Aorta (tissue), 5 donors: ENCODE results near the gene MAP4K4. TPM values are rescaled to one million over a fixed set of nuclear protein-coding genes. Genes with fewer than 3 reads are reported as not detected.

Experiments used
- ATAC-seq: fragments of 200-7000 bp; cut with Tn5 transposase; one replicate; pipeline ENCODE4 v1.9.1; 2022; ENCODE audit warnings: moderate library complexity; ENCODE audit not compliant: low FRiP score
- DNase-seq, 2 donors: peaks; one replicate each; pipeline ENCODE4 v3.0.0-alpha.2; 2020
- H3K27ac ChIP-seq, 2 donors: one replicate each; pipeline ENCODE4 v1.5.1; 2013; ENCODE audit warnings: low read length in 2 of 2, mild to moderate bottlenecking in 2 of 2, moderate library complexity in 2 of 2, control low read depth in 1 of 2, inconsistent platforms in 1 of 2, low read depth in 1 of 2
- H3K27me3 ChIP-seq, 2 donors: one replicate each; pipeline ENCODE4 v1.6.1; 2013; ENCODE audit warnings: control low read depth in 1 of 2, low read length in 1 of 2, mild to moderate bottlenecking in 1 of 2, moderate library complexity in 1 of 2; ENCODE audit not compliant: insufficient read depth in 2 of 2, control insufficient read depth in 1 of 2
- H3K36me3 ChIP-seq, 2 donors: one replicate each; pipeline ENCODE4 v1.6.1; 2013; ENCODE audit warnings: control low read depth in 1 of 2, low read length in 1 of 2, mild to moderate bottlenecking in 1 of 2; ENCODE audit not compliant: insufficient read depth in 2 of 2, control insufficient read depth in 1 of 2
- H3K4me1 ChIP-seq, 2 donors: one replicate each; pipeline ENCODE4 v1.6.1; 2013; ENCODE audit warnings: low read length in 2 of 2, control low read depth in 1 of 2, mild to moderate bottlenecking in 1 of 2, moderate library complexity in 1 of 2; ENCODE audit not compliant: insufficient read depth in 2 of 2, control insufficient read depth in 1 of 2
- H3K4me3 ChIP-seq, 2 donors: one replicate each; pipeline ENCODE4 v1.5.1; 2013; ENCODE audit warnings: low read length in 2 of 2, control low read depth in 1 of 2, mild to moderate bottlenecking in 1 of 2
- H3K9me3 ChIP-seq: one replicate; pipeline ENCODE4 v1.6.1; 2013; ENCODE audit warnings: mild to moderate bottlenecking, low read length; ENCODE audit not compliant: control insufficient read depth
- WGBS, 2 donors: extraction: QIAGEN DNeasy Blood & Tissue Kit; methylation state at CpG; one replicate each; pipeline ENCODE4 v1.1.7; 2013; 5-methylcytosine and 5-hydroxymethylcytosine counted together
- intact Hi-C, 2 donors: fragments of 100-400 bp; cut with DNase I; formaldehyde crosslinking; loops; one replicate each; pipeline versions ENCODE4 v1.14.2 to v1.15.0; 2022
- polyA plus RNA-seq, 2 donors: library from polyadenylated mRNA; stranded (reverse); fragments of 200-250 nt; gene quantifications; one replicate each; pipeline ENCODE4 v1.2.3, GENCODE V29; 2013
- total RNA-seq, 2 donors: library from RNA; stranded (reverse); fragmentation: NEBNext Ultra II Directional; extraction: Animal tissue kit (Norgen Biotek cat#: 25700); gene quantifications; one replicate each; pipeline ENCODE4 v1.2.1, GENCODE V29; 2021
- donor health status: healthy with polysubstance abuse.
- donor health status: Bipolar disorder and iron deficiency.
- donor health status: DM: no; HTN: no; CAD: no.
- donor health status: DM: no; HTN: no; CAD: no.
- donor health status: DM: yes; HTN: yes; CAD: no.

MAP4K4 gene
- total and polyA plus RNA-seq, 4 donors, result 22.9 to 112 (median 58.5) TPM

DNA sequence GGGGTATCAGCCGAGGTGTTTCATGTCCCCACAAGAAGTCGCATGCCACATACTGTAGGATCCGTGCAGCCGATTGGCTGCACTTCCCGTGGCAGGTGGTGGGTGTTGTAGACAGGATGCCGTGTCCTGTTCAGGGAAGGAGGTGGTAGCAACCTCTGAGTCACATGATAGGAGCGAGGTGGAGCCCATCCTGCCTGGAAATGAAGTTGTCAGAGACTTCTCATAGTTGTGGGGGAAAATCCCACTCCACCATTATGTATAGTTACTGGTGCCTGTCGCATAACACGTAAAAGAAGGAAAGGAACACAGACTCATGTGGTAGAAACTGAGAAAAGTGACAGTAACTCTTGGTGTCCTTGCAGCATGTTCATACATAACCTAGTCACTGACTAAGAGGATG lies 202.9 kb downstream of the MAP4K4 start:
- no peak for ATAC-seq

DNA sequence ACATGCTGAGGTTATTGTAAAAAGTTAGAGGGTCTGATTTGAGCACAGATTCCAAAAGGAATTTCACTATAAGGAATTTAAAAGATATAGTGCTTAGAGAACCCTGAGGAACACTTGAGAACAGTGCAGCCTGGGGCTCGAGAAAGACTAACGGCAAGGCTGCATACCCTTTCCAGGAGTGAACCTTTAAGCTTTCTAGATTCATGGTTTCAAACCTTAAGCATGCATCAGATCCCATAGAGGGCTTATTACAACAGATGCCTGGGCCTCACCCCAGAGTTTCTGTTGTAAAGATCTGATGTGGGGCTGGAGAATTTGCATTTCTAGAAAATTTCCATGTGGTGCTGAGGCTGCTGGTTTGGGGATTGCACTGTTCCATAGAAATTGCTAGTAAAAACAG lies 203.7 kb downstream of the MAP4K4 start:
- ATAC-seq (no peak), DNase-seq (no peak)
- no peaks in the 10 kb centered on the region for H3K27me3 ChIP-seq
- H3K4me1 ChIP-seq, result no peaks in the 10 kb centered on the region
- H3K9me3 ChIP-seq, result peaks cover 3% of the 10 kb centered on the region
- intact Hi-C loops, result no loop called here
- H3K27ac ChIP-seq, result no peak overlapping the region
- no peaks in the 10 kb centered on the region for H3K36me3 ChIP-seq
- H3K4me3 ChIP-seq, result no peak overlapping the region
- 75 to 84% methylated on average over 2 of the region's 2 CpGs for WGBS, 2 donors

More for the DNA sequence above, 202.9 kb downstream of the MAP4K4 start:
- no peak overlapping the region for H3K4me3 ChIP-seq
- 91% methylated on average over 9 of the region's 9 CpGs for WGBS, 2 donors
- no peaks in the 10 kb centered on the region for H3K4me1 ChIP-seq
- intact Hi-C loops, result no loop called here
- no peak for DNase-seq
- H3K27me3 ChIP-seq, result no peaks in the 10 kb centered on the region
- no peak overlapping the region for H3K27ac ChIP-seq
- no peaks in the 10 kb centered on the region for H3K36me3 ChIP-seq
- peaks cover 1% of the 10 kb centered on the region for H3K9me3 ChIP-seq

DNA sequence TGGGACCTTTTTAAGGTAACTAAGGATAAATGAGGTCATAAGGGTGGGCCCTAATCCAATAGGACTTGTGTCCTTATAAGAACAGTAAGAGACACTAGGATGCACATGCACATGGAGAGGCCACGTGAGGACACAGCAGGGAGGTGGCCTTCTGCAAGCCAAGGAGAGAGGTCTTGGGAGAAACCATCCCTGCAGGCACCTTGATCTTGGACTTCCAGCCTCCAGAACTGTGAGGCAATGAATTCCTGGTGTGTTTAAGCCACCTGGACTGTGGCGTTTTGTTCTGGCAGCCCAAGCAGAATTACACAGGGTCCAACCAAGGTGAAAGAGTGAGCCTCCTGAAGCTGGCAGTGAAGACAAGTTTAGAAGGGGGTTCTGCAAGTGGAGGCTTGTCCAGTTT lies 204.7 kb downstream of the MAP4K4 start:
- ATAC-seq, result no peak
- 93 to 94% methylated on average over 2 of the region's 2 CpGs for WGBS, 2 donors

DNA sequence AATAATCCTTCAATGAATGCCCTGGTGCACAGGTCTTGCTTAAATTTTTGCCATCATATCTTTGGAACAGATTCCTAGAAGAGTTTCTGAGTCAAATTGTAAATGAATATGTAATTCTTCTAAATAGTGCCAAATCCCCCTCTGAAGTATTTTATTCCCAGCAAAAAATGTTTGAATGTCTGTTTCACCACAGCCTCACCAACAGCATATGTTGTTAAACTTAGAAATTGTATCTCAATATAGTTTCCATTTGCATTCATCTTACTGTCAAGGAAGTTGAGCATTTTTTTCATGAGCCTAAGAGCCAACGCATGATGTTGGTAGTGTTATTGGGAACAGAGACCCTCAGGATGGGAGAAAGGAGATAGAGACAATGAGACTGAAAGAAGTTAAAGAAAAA lies 207.4 kb downstream of the MAP4K4 start:
- ATAC-seq, result no peak
- Histone ChIP-seq H3K4me1 (no peaks in the 10 kb centered on the region), H3K4me3 (no peak overlapping the region), H3K27me3 (no peaks in the 10 kb centered on the region), H3K36me3 (no peaks in the 10 kb centered on the region), H3K9me3 (peaks cover 5% of the 10 kb centered on the region), H3K27ac (no peak overlapping the region)
- 71 to 80% methylated on average over 1 of the region's 1 CpG for WGBS, 2 donors
- intact Hi-C loops, result no loop called here
- DNase-seq, result no peak

More for the DNA sequence above, 204.7 kb downstream of the MAP4K4 start:
- no peak for DNase-seq
- peaks cover 3% of the 10 kb centered on the region for H3K9me3 ChIP-seq
- intact Hi-C loops, result no loop called here
- no peaks in the 10 kb centered on the region for H3K27me3 ChIP-seq
- H3K4me1 ChIP-seq, result no peaks in the 10 kb centered on the region
- H3K27ac ChIP-seq, result no peak overlapping the region
- no peaks in the 10 kb centered on the region for H3K36me3 ChIP-seq
- H3K4me3 ChIP-seq, result no peak overlapping the region

DNA sequence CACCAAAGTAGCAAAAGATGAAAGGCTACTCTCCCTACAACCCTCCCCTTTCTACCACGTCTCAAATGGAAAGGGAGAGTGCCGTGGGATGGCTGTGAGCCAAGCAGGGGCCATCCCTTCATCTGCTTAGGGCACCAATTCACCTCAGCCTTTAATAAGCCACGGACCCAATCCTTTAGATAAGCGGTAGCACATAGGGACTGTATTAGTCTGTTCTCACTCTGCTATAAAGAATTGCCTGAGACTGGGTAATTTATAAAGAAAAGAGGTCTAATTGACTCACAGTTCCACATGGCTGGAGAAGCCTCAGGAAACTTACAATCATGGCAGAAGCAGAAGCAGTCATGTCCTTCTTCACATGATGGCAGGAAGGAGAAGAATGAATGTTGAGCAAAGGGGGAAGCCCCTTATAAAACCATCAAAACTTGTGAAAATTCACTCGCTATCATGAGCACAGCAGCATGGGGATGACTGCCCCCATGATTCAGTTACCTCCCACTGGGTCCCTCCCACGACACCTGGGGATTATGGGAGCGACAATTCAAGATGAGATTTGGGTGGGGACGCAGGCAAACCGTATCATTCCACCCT lies 208.3 kb downstream of the MAP4K4 start:
- no peak for DNase-seq
- 70 to 76% methylated on average over 9 of the region's 9 CpGs for WGBS, 2 donors
- no peaks in the 10 kb centered on the region for H3K27me3 ChIP-seq

DNA sequence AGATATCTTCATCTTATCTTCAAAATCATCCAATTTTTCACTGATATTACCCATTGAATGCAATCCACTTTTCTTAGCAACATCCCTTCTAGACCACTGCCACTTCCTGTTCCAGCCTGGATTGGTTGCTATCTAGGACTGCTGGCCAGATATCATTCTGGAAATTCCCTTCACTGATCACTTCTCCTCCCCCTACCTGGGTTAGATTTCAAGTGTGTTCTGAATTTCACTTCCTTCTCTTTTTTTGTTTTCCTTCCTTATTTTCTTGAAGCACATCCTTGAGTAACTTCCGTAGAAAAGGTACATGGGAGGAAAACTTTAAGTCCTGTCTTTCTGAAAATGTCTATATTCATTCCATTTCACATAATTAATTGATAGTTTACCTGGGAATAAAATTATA lies 212.3 kb downstream of the MAP4K4 start:
- WGBS, 2 donors, result 91 to 96% methylated on average over 1 of the region's 1 CpG
- ATAC-seq (no peak), DNase-seq (no peak)
- Histone ChIP-seq H3K4me1 (no peaks in the 10 kb centered on the region), H3K9me3 (peaks cover 6% of the 10 kb centered on the region), H3K4me3 (no peak overlapping the region), H3K36me3 (no peaks in the 10 kb centered on the region), H3K27ac (no peak overlapping the region), H3K27me3 (no peaks in the 10 kb centered on the region)
- intact Hi-C loops, result no loop called here

More for the DNA sequence above, 208.3 kb downstream of the MAP4K4 start:
- Histone ChIP-seq H3K27ac (no peak overlapping the region), H3K4me3 (no peak overlapping the region), H3K4me1 (no peaks in the 10 kb centered on the region), H3K36me3 (no peaks in the 10 kb centered on the region), H3K9me3 (peaks cover 7% of the 10 kb centered on the region)
- intact Hi-C loops, result no loop called here
- no peak for ATAC-seq

DNA sequence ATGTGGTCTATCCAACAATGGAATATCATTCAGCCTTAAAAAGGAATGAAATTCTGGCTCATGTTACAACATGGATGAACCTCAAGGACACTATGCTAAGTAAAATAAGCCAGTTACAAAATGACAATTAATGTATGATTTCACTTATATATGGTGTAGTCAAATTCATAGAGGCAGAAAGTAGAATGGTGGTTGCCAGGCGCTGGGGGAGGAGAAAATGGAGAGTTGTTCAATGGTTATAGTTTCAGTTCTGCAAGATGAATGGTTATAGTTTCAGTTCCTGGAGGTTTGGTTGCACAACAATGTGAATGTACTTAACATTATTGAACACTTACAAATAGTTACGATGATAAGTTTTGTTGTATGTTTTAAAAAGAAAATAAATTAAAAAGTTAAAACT lies 215.0 kb downstream of the MAP4K4 start:
- Histone ChIP-seq H3K36me3 (no peaks in the 10 kb centered on the region), H3K27me3 (no peaks in the 10 kb centered on the region), H3K4me1 (no peaks in the 10 kb centered on the region), H3K9me3 (peaks cover 4% of the 10 kb centered on the region), H3K27ac (no peak overlapping the region), H3K4me3 (no peak overlapping the region)
- intact Hi-C loops, result no loop called here
- ATAC-seq (no peak), DNase-seq (no peak)
- WGBS, 2 donors, result 93 to 95% methylated on average over 2 of the region's 2 CpGs

DNA sequence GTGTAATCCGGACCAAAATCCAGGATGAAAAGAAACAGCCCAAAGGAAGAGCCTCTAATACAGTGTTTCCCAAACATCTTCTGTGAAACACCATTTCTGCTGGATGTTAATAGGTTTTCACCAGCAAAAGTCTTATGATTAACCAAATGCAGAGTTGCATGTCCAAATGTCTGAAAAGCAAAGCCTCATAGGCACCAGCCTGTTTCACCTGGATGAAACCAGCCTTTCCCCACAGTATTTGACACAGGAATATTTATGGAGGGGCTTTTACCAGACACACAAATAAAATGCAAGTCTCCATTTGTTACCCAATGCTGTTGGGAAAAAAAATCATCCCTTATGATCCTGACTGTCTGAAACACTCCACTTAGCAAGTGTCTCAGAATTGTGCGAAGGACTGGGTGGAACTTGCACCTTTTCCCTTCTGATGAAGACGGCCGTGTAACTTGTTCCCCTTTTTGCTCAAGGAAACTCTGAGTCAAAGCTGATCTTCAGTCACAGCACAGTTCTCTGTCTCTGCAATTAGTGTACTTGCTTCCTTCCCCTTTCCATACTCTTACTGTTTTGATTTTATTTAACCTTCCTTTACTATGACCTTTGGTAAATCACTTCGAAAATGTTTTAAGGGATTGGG lies 223.9 kb downstream of the MAP4K4 start:
- intact Hi-C loops, result no loop called here
- no peaks in the 10 kb centered on the region for H3K36me3 ChIP-seq
- no peak for DNase-seq
- H3K27ac ChIP-seq, result no peak overlapping the region
- H3K4me1 ChIP-seq, result no peaks in the 10 kb centered on the region
- no peaks in the 10 kb centered on the region for H3K27me3 ChIP-seq
- 83 to 84% methylated on average over 5 of the region's 5 CpGs for WGBS, 2 donors
- peaks cover 11% of the 10 kb centered on the region for H3K9me3 ChIP-seq
- ATAC-seq, result peak; percentile 26
- no peak overlapping the region for H3K4me3 ChIP-seq

DNA sequence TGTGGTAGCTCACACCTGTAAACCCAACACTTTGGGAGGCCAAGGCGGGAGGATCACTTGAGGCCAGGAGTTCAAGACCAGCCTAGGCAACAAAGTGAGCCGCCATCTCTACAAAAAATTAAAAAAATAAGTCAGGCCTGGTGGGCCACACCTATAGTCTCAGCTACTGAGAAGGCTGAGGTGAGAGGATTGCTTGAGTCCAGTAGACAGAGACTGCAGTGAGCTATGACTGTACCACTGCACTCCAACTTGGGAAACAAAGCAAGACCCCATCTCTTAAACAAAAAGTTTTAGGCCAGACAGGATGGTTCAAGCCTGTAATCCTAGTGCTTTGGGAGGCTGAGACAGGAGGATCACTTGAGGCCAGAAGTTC lies 224.4 kb downstream of the MAP4K4 start:
- ATAC-seq (no peak), DNase-seq (no peak)
- no peak overlapping the region for H3K27ac ChIP-seq
- H3K27me3 ChIP-seq, result no peaks in the 10 kb centered on the region
- intact Hi-C loops, result no loop called here
- 96 to 100% methylated on average over 2 of the region's 2 CpGs for WGBS, 2 donors
- no peak overlapping the region for H3K4me3 ChIP-seq
- peaks cover 11% of the 10 kb centered on the region for H3K9me3 ChIP-seq
- H3K4me1 ChIP-seq, result no peaks in the 10 kb centered on the region
- no peaks in the 10 kb centered on the region for H3K36me3 ChIP-seq
